IMR-90 (cell line): Measurements from ENCODE around the gene LAMC2. TPM values are rescaled to one million over a fixed set of nuclear protein-coding genes. Genes with fewer than 3 reads are reported as not detected.

ENCODE experiments used
- ATAC-seq: fragments of 200-7000 bp; cut with Tn5 transposase; 2 replicates; pipeline ENCODE4 v1.9.1; 2020; ENCODE audit warnings: low read depth, mild to moderate bottlenecking, moderate library complexity
- BruUV-seq: library from RNA; stranded (reverse); fragments of 400-500 nt; replicated peaks from 2 replicates; lab custom pipeline; 2021; lab: Mats Ljungman, UMichigan
- CTCF ChIA-PET: fragments of 300-600 bp; formaldehyde crosslinking; extraction: SDS; loops from one replicate; lab custom pipeline; 2021; ENCODE audit warnings: antibody characterized with exemption; lab: Yijun Ruan, JAX
- POLR2A ChIA-PET: fragments of 300-600 bp; sonication (Branson Sonifier 250); formaldehyde crosslinking; loops from one replicate; lab custom pipeline; 2022; ENCODE audit warnings: antibody characterized with exemption; ENCODE audit not compliant: unreplicated experiment; lab: Charles Lee
- DNase-seq: peaks from one replicate; pipeline ENCODE4 v3.0.0; 2013
- H2AFZ ChIP-seq: replicated peaks from 2 replicates; pipeline ENCODE3; 2013; ENCODE audit warnings: low read length, mild to moderate bottlenecking; ENCODE audit not compliant: poor library complexity
- H2AK5ac ChIP-seq: 2 replicates; pipeline ENCODE4 v1.6.1; 2013; ENCODE audit warnings: low read depth, low read length, inconsistent platforms
- H2AK9ac ChIP-seq: replicated peaks from 2 replicates; pipeline ENCODE3; 2013; ENCODE audit warnings: mild to moderate bottlenecking, low read depth, low read length, moderate library complexity; ENCODE audit not compliant: poor library complexity
- H2BK120ac ChIP-seq: 2 replicates; pipeline ENCODE4 v1.6.1; 2013; ENCODE audit warnings: low read depth, low read length, inconsistent platforms
- H2BK15ac ChIP-seq: 3 replicates; pipeline ENCODE4 v1.6.1; 2013; ENCODE audit warnings: low read depth, low read length, inconsistent platforms
- H2BK20ac ChIP-seq: 2 replicates; pipeline ENCODE4 v1.6.1; 2013; ENCODE audit warnings: low read depth, mild to moderate bottlenecking, inconsistent platforms, low read length, moderate library complexity
- H2BK5ac ChIP-seq: 2 replicates; pipeline ENCODE4 v1.6.1; 2013; ENCODE audit warnings: mild to moderate bottlenecking, low read depth, low read length, inconsistent platforms; ENCODE audit not compliant: poor library complexity, severe bottlenecking
- H3K14ac ChIP-seq: replicated peaks from 2 replicates; pipeline ENCODE4 v1.6.1; 2013; ENCODE audit warnings: low read depth, low read length, inconsistent platforms
- H3K18ac ChIP-seq: 2 replicates; pipeline ENCODE4 v1.6.1; 2013; ENCODE audit warnings: low read depth, low read length, control low read depth
- H3K23ac ChIP-seq: 2 replicates; pipeline ENCODE4 v1.6.1; 2013; ENCODE audit warnings: low read depth, low read length, inconsistent platforms
- H3K27ac ChIP-seq: 2 replicates; pipeline ENCODE4 v1.5.1; 2013; ENCODE audit warnings: mild to moderate bottlenecking, control low read depth, low read length; ENCODE audit not compliant: insufficient read depth
- H3K27me3 ChIP-seq: 2 replicates; pipeline ENCODE4 v1.6.1; 2013; ENCODE audit warnings: low read length; ENCODE audit not compliant: control insufficient read depth, insufficient read depth
- H3K36me3 ChIP-seq: 2 replicates; pipeline ENCODE4 v1.6.1; 2013; ENCODE audit warnings: low read length, mixed read lengths; ENCODE audit not compliant: control insufficient read depth, insufficient read depth
- H3K4ac ChIP-seq: 2 replicates; pipeline ENCODE4 v1.6.1; 2013; ENCODE audit warnings: low read depth, low read length, inconsistent platforms
- H3K4me1 ChIP-seq: 2 replicates; pipeline ENCODE4 v1.6.1; 2013; ENCODE audit warnings: low read length, mixed read lengths; ENCODE audit not compliant: control insufficient read depth, insufficient read depth
- H3K4me2 ChIP-seq: 2 replicates; pipeline ENCODE4 v1.6.1; 2013; ENCODE audit warnings: low read depth, mild to moderate bottlenecking, control low read depth, low read length, moderate library complexity
- H3K4me3 ChIP-seq: 2 replicates; pipeline ENCODE4 v1.5.1; 2013; ENCODE audit warnings: low read depth, mild to moderate bottlenecking, control low read depth, low read length, moderate library complexity; ENCODE audit not compliant: insufficient read depth
- H3K56ac ChIP-seq: 2 replicates; pipeline ENCODE4 v1.6.1; 2013; ENCODE audit warnings: low read length, inconsistent platforms; ENCODE audit not compliant: insufficient read depth; ENCODE audit errors: extremely low read depth
- H3K79me1 ChIP-seq, 2 experiments: 2 replicates each; pipeline ENCODE4 v1.6.1; 2013; ENCODE audit warnings: low read length in 2 of 2, inconsistent platforms in 1 of 2, low read depth in 1 of 2
- H3K9ac ChIP-seq: 2 replicates; pipeline ENCODE4 v1.6.1; 2013; ENCODE audit warnings: low read depth, low read length, control low read depth
- H3K9me1 ChIP-seq: 2 replicates; pipeline ENCODE4 v1.6.1; 2013; ENCODE audit warnings: low read length, inconsistent platforms; ENCODE audit not compliant: insufficient read depth
- H3K9me3 ChIP-seq: 2 replicates; pipeline ENCODE4 v1.6.1; 2013; ENCODE audit warnings: low read length; ENCODE audit not compliant: control insufficient read depth, insufficient read depth
- H4K20me1 ChIP-seq: 2 replicates; pipeline ENCODE4 v1.6.1; 2013; ENCODE audit warnings: low read length, inconsistent platforms; ENCODE audit not compliant: insufficient read depth
- H4K5ac ChIP-seq: 2 replicates; pipeline ENCODE4 v1.6.1; 2013; ENCODE audit warnings: mild to moderate bottlenecking, low read depth, low read length, control low read depth
- H4K8ac ChIP-seq, 2 experiments: 2 replicates each; pipeline ENCODE4 v1.6.1; 2013; ENCODE audit warnings: low read depth in 2 of 2, low read length in 2 of 2, control low read depth in 1 of 2, inconsistent platforms in 1 of 2
- H4K91ac ChIP-seq: 2 replicates; pipeline ENCODE4 v1.6.1; 2013; ENCODE audit warnings: low read depth, low read length, inconsistent platforms; ENCODE audit not compliant: insufficient read depth
- BHLHE40 ChIP-seq: fragments of 150-350 bp; IDR thresholded peaks from 2 replicates; pipeline ENCODE4 v1.6.1; 2016; ENCODE audit warnings: mild to moderate bottlenecking, low read depth, low read length
- CHD1 ChIP-seq: IDR thresholded peaks from 2 replicates; pipeline ENCODE4 v1.6.1; 2012; ENCODE audit warnings: low read depth, low read length, improper control_type of control experiment
- MAFK ChIP-seq: IDR thresholded peaks from 2 replicates; pipeline ENCODE4 v1.6.1; 2012; ENCODE audit warnings: low read depth, low read length, improper control_type of control experiment
- MAZ ChIP-seq: IDR thresholded peaks from 2 replicates; pipeline ENCODE4 v1.6.1; 2012; ENCODE audit warnings: low read depth, mild to moderate bottlenecking, low read length, improper control_type of control experiment, moderate library complexity, borderline replicate concordance
- MXI1 ChIP-seq: IDR thresholded peaks from 2 replicates; pipeline ENCODE4 v1.6.1; 2012; ENCODE audit warnings: low read depth, mild to moderate bottlenecking, low read length, moderate library complexity, borderline replicate concordance
- NFE2L2 ChIP-seq: fragments of 150-350 bp; IDR thresholded peaks from 2 replicates; pipeline ENCODE4 v1.6.1; 2016; ENCODE audit warnings: low read depth, mild to moderate bottlenecking, low read length
- POLR2A ChIP-seq: IDR thresholded peaks from 2 replicates; pipeline ENCODE4 v1.6.1; 2012; ENCODE audit warnings: mild to moderate bottlenecking, low read depth, low read length
- RAD21 ChIP-seq: IDR thresholded peaks from 2 replicates; pipeline ENCODE4 v1.6.1; 2012; ENCODE audit warnings: low read length, improper control_type of control experiment
- RCOR1 ChIP-seq: IDR thresholded peaks from 2 replicates; pipeline ENCODE4 v1.6.1; 2012; ENCODE audit warnings: mild to moderate bottlenecking, low read length, improper control_type of control experiment; ENCODE audit not compliant: insufficient replicate concordance
- RFX5 ChIP-seq: IDR thresholded peaks from 2 replicates; pipeline ENCODE4 v1.8.0; 2012; ENCODE audit warnings: low read depth, mild to moderate bottlenecking, low read length, moderate library complexity
- USF2 ChIP-seq: fragments of 150-350 bp; IDR thresholded peaks from 2 replicates; pipeline ENCODE4 v1.6.1; 2017; ENCODE audit warnings: mild to moderate bottlenecking, antibody characterized with exemption, low read length, low read depth
- WGBS, 2 experiments: methylation state at CpG; one replicate each; pipeline versions ENCODE4 v1.1.5 to v1.1.7; 2013; ENCODE audit warnings: missing lambda C conversion rate in 2 of 2; ENCODE audit not compliant: insufficient read length in 1 of 2; ENCODE audit errors: extremely low coverage in 2 of 2; 5-methylcytosine and 5-hydroxymethylcytosine counted together
- dilution Hi-C: fragments of 300-500 bp; cut with HindIII; formaldehyde crosslinking; loops from one replicate; pipeline ENCODE4 v1.14.3; 2018; ENCODE audit warnings: low sequenced_read_pairs; ENCODE audit not compliant: unreplicated experiment
- in situ Hi-C: fragments of 300-500 bp; cut with MboI; formaldehyde crosslinking; loops from 3 replicates; pipeline ENCODE4 v1.14.3; 2019; ENCODE audit warnings: low sequenced_read_pairs, inconsistent platforms, mixed read lengths
- intact Hi-C: fragments of 100-400 bp; cut with micrococcal nuclease; formaldehyde crosslinking; loops from 2 replicates; pipeline ENCODE4 v1.10.0; 2022
- polyA plus RNA-seq, 3 experiments: library from polyadenylated mRNA; depleted of rRNA; stranded (reverse); fragments of >200 nt; gene quantifications; 2 replicates each; pipeline ENCODE4 v1.2.3, GENCODE V29; 2012; ENCODE audit warnings: low replicate concordance in 1 of 3
- total RNA-seq: library from RNA; depleted of rRNA; stranded (reverse); fragments of >200 nt; gene quantifications from 2 replicates; pipeline ENCODE4 v1.2.3, GENCODE V29; 2012

LAMC2 gene
- total and polyA plus RNA-seq, 2 of the 4 experiments (the other 2 are of a cell fraction), result 2.3 to 2.8 TPM

- Histone ChIP-seq H3K23ac (peak overlapping the region; percentile 89; the same call in 1 of the 2 replicates), H2AK5ac (peak overlapping the region; percentile 50; the same call in 1 of the 2 replicates), H3K14ac (peak overlapping the region; percentile 67; the same call in 1 of the 2 replicates), H3K27ac (no peak overlapping the region), H3K9me1 (peaks cover 5% of the 10 kb centered on the region), H2AFZ (no peak overlapping the region), H3K79me1 (no peaks in the 10 kb centered on the region), H4K91ac (peak overlapping the region; percentile 31; the same call in 1 of the 2 replicates), H3K36me3 (no peaks in the 10 kb centered on the region), H3K56ac (peak overlapping the region; percentile 59; the same call in 1 of the 2 replicates), H2BK20ac (peak overlapping the region; percentile 93), H4K8ac (peak overlapping the region in 1 of 2 experiments; percentile 92; a peak in 2 of 4 replicates), H4K20me1 (no peaks in the 10 kb centered on the region), H2BK5ac (peak overlapping the region; percentile 54), H2BK120ac (peak overlapping the region; percentile 89), H3K27me3 (no peaks in the 10 kb centered on the region), H3K18ac (peak overlapping the region; percentile 61; the same call in 1 of the 2 replicates), H4K5ac (peak overlapping the region; percentile 8; the same call in 1 of the 2 replicates), H2AK9ac (peak overlapping the region; percentile 82), H3K4me1 (peaks cover 8% of the 10 kb centered on the region), H3K4me2 (no peak overlapping the region; the same call in 1 of the 2 replicates), H3K4me3 (no peak overlapping the region), H3K9me3 (no peaks in the 10 kb centered on the region), H2BK15ac (0 out of 3 replicates have a peak overlapping the region, but pooled peaks have one; percentile 23), H3K9ac (no peak overlapping the region), H3K4ac (peak overlapping the region; percentile 65)
- ATAC-seq, result peak; percentile 60
- in situ Hi-C loops (no loop called here), intact Hi-C loops (no loop called here), dilution Hi-C loops (no loop called here)
- WGBS, 2 experiments, result no CpG with 5 or more reads among the region's 1 CpG
- CTCF ChIA-PET, result no interaction called here
- DNase-seq, result peak; percentile 64
- no peak for TF ChIP-seq MXI1
- TF ChIP-seq RFX5, result no peak
- TF ChIP-seq MAZ, result no peak
- no peak for TF ChIP-seq POLR2A
- TF ChIP-seq RCOR1, result no peak
- TF ChIP-seq MAFK, result no peak
- no peak for TF ChIP-seq USF2
- no peak for TF ChIP-seq RAD21
- no peak for TF ChIP-seq CHD1
- no peak for TF ChIP-seq NFE2L2
- TF ChIP-seq BHLHE40, result no peak
- POLR2A ChIA-PET, result no interaction called here
- BruUV-seq, result no TSS peak
Measured at GRCh38 chr1:183164340-183164739, 21.7 kb upstream of the LAMC2 start.
